SKM-1 (cell line): ENCODE measurements around the gene HDAC2.
"Not testable (repeated sequence)": the region's sequence is repeated elsewhere in the genome, so short reads cannot be mapped to it uniquely, and the experiment has no call there.

Experiments
- DNase-seq: peaks from one replicate; lab custom pipeline; 2025; ENCODE audit not compliant: unreplicated experiment; lab: John Stamatoyannopoulos, UW

The HDAC2 gene

DNA sequence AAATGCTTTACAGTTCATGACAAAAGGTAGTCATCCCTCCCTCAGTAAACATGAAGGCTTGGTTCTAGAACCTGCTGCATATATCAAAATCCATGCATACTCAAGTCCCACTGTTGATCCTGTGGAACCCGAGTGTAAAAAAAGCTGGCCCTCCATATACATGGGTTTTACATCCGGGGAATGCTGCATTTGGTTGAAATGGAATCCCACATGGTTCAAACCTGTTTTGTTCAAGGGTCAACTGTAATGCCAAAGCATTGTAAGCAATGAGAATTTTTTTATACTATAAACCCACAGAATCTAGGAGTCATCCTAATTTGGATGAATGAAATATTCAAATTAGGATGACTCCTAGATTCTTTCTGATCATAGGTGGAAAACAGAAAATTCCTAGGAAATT lies 5.9 kb upstream of the HDAC2 start:
- no peak for DNase-seq

DNA sequence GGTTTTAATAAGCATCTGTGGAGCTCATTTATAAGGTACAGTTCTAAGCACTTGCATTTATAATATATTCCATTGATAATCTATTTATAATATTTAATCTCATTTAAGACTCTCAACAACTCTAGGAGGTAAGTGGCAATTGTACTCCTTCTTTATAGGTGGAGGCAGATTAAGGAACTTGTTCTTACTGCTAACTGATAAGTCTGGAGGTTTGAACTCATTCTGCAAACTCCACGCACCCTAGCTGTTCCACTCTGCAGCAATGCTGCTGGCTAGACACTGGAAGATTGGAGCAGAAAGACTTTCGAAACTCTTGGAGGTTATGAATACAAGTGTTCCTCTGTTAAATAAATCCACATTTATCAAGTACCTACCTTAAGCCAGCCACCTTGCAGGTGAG lies 793 bp upstream of the HDAC2 start:
- peak; percentile 12 for DNase-seq

DNA sequence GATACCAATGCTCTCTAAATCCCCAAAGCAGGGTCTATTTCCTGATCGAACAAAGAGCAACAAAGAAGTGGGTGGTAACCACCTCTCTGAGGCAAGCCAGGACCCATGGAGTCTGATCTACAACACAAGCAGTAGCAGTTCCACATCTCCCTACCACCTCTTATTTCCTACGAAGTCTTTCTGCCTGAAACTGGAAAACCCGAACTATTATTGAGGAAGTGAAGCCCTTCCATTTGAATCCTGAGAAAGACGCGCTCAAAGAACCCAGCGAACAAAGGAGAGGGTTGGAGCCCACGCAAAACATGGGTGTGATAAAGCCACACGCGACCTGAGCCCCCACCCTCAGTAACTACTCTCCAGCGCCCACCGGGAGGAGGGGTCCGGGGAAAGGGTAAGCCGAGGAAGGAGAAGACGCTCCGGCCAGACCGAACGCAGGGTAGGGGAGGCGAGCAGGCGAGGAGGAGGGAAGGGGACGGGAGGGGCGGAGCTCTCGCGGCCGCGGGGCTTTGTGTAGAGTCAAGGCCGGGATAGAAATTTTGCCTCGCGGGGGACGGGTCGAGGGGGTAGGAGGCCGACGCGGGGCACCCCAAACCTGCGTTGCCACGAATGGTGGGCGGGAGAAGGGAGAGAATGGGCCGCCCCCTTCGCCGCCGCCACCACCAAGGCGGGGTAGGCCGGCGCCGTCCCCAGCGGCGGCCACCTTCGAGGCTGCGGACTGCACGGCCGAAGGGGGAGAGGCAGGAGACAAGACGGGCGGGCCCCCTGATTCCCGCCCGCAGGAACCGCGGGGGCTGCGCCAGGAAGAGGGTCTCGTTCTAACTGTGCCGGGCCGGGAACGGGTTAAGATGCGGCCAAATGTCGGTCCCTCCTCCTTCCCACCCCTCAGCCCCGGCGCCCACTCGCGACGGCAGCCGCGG lies 802 bp downstream of the HDAC2 start:
- peak; percentile 25 for DNase-seq

GRCh38 chr6:113968472-113968871 lies 2.5 kb downstream of the HDAC2 start:
- DNase-seq, result no peak

DNA sequence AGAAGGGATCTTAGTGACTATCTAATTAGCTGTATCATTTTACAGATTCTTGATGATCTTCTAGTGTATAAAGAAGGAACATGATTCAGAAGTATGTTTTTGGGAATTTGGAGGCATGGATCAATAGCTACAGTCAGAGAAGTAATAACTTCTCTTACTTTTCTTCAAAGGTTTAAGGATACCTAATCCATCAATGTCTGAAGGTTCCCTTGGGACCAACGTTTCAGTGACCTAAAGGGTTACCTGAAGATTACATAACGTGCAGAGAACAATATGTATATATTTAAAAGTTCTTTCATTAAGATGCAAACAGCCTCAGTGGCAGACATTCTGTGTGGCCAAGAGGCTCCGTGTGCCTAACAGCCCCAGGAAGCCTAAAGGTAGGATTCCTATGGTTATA lies 3.2 kb downstream of the HDAC2 start:
- DNase-seq, result no peak

DNA sequence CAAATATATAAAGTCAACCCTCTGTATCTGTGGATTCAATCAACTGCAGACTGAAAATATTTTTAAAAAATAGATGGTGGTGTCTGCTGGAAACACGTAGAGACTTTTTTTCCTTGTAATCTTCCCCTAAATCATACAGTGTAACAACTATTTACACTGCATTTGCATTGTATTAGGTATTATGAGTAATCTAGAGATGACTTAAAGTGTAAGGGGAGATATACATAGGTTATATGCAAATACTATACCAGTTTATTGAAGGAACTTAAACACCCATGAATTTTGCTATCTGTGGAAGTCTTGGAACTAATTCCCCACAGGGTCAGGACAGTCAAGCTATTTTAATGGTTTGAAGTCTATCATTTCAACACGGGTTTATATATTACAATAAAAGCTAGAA lies 10.2 kb downstream of the HDAC2 start:
- DNase-seq, result no peak

DNA sequence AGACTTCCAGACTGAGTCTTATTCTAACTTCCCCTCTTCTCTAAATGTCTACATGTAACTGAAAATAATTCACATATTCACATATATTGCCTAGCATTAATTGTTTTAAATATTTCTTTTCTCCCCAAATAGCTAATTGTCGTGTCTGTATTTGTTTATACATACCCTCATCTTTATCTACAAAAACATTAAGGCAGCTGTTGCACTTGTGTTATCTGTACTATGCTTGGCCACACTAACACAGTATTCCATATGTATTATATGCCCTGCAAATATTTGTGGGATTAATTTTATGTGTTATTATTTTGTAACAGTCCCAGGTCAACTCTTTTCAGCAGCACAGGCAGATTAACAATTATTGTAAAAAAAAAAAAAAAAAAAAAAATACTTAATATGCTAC lies 11.7 kb downstream of the HDAC2 start:
- DNase-seq, result no peak

DNA sequence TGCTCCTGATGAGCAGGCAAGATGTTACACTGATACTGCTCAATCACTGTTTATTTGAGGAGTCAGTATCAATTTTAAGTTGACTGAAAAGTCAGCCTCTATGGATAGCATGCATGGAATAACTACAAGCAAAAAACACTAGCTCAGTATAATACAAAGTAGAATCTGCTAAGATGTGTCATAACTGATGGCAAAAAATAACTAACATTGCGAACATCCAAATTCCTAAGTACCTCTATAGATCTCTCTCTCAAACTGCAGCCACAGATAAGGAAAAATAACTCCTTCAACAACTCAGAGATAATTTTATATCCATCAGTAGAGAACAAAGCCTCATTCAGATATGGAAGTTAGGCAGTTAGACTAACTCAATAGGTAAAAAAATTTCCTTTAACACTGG lies 16.3 kb downstream of the HDAC2 start:
- DNase-seq, result no peak

- no peak for DNase-seq
These were observed 17.6 kb downstream of the HDAC2 start for GRCh38 chr6:113953346-113953745.

DNA sequence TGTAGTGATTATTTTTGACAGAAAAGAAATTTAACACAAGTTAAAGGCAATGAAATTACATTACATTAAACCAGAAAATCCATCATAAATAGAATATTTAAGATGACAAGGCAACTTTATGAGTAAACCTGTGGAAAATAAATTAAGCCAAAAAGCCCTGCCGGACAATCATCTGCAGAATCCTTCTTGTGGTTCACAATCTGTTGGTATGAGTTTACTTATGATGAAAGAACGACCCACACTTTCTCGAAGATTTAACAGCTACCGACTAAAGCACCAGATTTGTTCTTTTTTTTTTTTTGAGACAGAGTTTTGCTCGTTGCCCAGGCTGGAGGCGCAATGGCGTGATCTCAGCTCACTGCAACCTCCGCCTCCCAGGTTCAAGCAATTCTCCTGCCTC lies 21.4 kb downstream of the HDAC2 start:
- no peak for DNase-seq

DNA sequence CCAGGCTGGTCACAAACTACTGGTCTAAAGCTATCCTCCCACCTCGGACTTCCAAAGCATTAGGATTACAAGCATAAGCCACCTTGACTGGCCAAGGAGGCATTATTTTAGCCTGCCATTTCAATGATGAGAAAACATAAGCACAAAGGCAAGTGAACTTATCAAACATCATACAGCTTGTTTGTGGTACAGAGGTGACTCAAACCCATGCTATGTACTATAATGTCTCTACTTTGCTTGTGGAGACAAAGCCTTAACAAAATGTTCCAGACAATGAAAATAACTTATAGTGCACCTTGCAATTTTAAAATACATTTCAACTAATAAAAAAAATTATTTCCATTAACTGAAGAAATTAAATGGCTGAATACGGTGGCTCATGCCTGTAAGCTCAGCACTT lies 26.2 kb downstream of the HDAC2 start:
- DNase-seq, result no peak

- no peak for DNase-seq
These were observed 31.1 kb downstream of the HDAC2 start for GRCh38 chr6:113939825-113940224.

- peak; percentile 54 for DNase-seq
These were observed 34.6 kb downstream of the HDAC2 start for GRCh38 chr6:113936093-113936934.

GRCh38 chr6:113934101-113934500 lies 36.8 kb downstream of the HDAC2 start:
- DNase-seq, result no peak

DNA sequence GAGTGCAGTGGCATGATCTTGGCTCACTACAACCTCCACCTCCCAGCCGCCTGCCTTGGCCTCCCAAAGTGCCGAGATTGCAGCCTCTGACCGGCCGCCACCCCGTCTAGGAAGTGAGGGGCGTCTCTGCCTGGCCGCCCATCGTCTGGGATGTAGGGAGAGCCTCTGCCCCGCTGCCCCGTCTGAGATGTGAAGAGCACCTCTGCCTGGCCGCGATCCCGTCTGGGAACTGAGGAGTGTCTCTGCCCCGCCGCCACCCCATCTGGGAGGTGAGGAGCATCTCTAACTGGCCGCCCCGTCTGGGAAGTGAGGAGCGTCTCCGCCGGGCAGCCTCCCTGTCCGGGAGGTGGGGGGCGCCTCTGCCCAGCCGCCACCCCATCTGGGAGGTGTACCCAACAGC lies 39.0 kb downstream of the HDAC2 start:
- DNase-seq, result not testable (repeated sequence)

- DNase-seq, result no peak
These were observed 40.8 kb downstream of the HDAC2 start for GRCh38 chr6:113930183-113930582.

DNA sequence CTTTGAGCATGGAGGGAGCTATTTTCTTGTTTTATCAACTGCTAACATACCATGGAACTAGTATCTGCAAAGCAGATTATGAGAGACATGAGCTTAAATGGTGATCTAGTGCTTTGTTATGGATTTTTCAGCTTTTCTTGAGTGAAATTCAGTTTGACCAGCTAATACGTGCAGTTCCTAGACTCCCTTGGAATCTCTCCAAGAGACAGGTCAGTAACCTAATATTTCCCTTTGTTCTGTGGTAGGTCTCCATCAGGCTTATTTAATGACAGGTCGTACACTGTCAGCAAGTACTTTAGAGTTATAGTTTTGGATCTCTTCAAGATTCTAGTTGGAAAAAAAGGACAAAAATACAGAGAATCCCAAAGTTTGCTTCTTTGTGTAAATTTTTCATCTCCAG lies 43.9 kb downstream of the HDAC2 start:
- DNase-seq, result no peak

DNA sequence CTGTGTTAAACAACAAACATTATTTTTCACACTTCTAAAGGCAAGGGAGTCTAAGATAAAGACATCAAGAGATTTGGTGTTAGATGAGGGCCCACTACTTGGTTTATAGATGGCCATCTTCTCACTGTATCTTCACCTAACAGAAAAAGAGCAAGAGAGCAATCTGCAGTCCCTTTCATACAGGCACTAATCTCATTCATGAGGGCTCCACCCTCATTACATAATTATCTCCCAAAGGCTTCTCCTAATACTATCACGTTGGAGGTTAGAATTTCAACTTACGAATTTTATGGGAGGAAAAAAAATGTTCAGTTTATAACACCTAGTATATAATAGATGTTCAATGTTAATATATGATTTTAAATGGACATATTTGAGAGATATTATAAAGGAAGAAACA lies 45.6 kb downstream of the HDAC2 start:
- no peak for DNase-seq

- DNase-seq, result no peak
These were observed 46.6 kb downstream of the HDAC2 start for GRCh38 chr6:113924312-113924723.

DNA sequence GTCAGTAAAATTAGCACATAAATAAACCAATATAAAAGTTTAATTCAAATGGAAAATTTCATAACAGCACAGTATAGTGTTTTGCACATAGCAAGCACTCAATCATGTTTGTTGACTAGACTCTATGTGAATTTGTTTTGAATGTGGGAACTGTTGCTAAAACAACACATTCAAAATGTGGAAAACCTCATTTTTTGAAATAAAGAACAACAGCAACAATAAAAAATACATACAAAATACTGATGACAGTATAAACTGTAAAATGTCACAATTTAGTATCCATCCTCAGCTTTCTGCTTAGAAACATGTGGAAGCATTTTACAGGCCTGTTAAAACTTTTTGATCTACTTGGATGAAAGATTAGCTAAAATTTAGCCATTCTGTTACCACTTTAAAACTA lies 47.4 kb downstream of the HDAC2 start:
- DNase-seq, result no peak

- no peak for DNase-seq
These were observed 49.5 kb downstream of the HDAC2 start for GRCh38 chr6:113921299-113921904.
